Epithelial cell of proximal tubule (primary cell): ENCODE measurements around the gene PLA2G5. TPM values are rescaled to one million over a fixed set of nuclear protein-coding genes. Genes with fewer than 3 reads are reported as not detected.
"Not testable (repeated sequence)": the region's sequence is repeated elsewhere in the genome, so short reads cannot be mapped to it uniquely, and the experiment has no call there.

Source experiments
- DNase-seq: peaks from one replicate; pipeline ENCODE4 v3.0.0-alpha.2; 2011; ENCODE audit warnings: low read depth
- H3K4me3 ChIP-seq: 2 replicates; pipeline ENCODE4 v1.5.1; 2011; ENCODE audit warnings: low read depth, mild to moderate bottlenecking, low read length
- total RNA-seq: library from RNA; depleted of rRNA; stranded (reverse); fragments of >200 nt; gene quantifications from 2 replicates; pipeline ENCODE4 v1.2.3, GENCODE V29; 2015
- TF ChIP-seq, protein P1 (sequence below): conservative IDR thresholded peaks from 2 replicates; pipeline ENCODE4 v1.5.1; 2012; ENCODE audit warnings: low read depth, mild to moderate bottlenecking, low read length

PLA2G5 gene
- total RNA-seq, 1 donor from 2014 or later: not detected

DNA sequence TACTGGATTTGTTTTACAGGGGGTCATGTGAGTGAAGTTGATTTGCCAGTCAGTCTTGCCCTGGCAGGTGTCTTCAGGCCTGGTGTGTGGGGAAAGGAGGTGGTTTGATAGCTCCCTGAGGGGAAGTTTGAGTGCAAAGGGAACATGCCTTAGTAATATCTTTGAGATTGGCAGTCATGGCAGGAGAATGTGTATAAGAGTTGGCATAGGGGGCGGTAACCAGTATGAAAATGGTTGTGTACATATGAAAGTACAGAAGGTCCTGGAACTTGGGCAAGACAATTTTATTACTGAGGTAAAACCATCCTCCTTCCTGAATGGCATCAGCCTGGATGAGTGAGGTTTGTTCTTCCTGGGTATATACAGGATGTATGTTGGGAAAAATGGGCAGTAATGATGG, 37.6 kb upstream of the PLA2G5 start:
- DNase-seq: no peak
- TF ChIP-seq, protein P1, sequence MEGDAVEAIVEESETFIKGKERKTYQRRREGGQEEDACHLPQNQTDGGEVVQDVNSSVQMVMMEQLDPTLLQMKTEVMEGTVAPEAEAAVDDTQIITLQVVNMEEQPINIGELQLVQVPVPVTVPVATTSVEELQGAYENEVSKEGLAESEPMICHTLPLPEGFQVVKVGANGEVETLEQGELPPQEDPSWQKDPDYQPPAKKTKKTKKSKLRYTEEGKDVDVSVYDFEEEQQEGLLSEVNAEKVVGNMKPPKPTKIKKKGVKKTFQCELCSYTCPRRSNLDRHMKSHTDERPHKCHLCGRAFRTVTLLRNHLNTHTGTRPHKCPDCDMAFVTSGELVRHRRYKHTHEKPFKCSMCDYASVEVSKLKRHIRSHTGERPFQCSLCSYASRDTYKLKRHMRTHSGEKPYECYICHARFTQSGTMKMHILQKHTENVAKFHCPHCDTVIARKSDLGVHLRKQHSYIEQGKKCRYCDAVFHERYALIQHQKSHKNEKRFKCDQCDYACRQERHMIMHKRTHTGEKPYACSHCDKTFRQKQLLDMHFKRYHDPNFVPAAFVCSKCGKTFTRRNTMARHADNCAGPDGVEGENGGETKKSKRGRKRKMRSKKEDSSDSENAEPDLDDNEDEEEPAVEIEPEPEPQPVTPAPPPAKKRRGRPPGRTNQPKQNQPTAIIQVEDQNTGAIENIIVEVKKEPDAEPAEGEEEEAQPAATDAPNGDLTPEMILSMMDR: no peak
- H3K4me3 ChIP-seq: no peak overlapping the region

DNA sequence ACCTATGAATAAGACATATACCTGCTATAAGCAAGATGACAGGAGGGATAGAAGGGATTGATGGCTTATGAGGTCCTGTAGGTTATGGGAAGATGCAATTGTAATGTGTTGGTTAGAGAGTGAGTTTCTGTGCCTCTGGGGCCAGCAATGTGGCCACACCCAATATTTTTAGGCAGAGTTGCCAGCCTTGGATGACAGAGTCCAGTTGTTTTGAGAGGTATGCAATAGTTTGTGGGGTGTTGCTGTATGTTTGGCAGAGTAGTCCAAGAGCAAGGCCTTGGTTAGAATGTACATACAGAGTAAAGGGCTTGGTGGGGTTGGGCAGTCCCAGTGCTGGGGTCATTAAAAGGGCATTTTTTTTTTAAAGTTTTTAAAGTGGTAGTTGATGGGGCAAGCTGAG, 36.6 kb upstream of the PLA2G5 start:
- DNase-seq: no peak
- TF ChIP-seq, protein P1: no peak
- no peak overlapping the region for H3K4me3 ChIP-seq

DNA sequence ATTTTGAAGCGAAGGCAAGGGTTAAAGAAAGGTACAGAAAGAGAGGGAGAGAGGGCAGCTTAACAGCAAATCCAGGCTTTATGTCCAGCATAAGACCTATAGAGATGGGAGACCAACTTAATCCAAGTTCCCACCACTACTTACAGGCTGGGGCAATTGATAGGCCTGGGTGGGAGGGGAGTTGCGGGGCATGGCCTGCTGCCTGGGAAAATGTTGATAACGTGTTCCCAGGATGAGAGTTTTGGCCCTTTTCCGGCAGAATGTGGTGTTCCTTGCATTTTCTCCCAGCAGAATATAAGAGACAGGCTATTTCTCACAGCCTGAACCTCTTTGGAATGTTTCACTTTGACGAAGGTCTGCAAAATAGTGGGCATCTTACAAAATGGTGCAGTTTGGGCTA, 34.9 kb upstream of the PLA2G5 start:
- TF ChIP-seq, protein P1: no peak
- no peak for DNase-seq
- no peak overlapping the region for H3K4me3 ChIP-seq

DNA sequence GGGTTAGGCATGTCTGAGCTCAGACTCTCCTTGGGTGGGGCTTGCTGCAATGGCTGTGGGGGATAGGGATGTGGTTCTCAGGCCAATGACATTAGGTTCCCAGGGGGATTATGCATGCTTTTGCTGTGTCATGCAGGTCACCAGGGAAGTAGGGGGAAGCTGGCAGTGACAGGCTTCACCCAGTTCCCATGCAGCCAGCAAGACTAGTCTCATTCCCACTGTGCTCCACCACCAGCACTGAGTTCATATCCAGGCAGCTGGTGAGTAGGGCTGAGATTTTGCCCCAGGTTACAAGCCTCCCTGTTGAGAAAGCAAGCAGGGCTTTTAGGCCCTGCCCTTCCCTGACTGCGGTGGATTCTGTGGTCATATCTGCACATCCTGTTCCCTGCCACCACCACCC, 32.1 kb upstream of the PLA2G5 start:
- no peak overlapping the region for H3K4me3 ChIP-seq
- no peak for DNase-seq

DNA sequence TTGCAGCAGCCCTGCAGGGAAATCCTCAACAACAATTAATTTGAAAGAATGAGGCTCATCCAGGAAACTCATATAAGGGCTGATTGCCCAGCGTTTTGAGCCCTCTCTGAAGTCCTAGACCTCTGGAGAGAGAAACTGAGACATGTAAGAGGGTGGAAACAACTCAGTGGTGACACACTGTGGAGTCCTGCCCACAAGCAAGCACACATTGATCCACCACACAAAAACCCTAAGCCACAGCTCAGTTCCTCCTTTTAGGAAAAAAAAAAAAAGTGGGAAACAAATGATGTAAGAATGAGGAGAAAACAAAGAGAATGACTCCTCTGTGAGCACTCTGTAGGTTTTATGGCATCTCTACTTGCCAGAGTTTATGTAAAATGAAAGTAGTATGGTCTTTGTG, 22.9 kb upstream of the PLA2G5 start:
- TF ChIP-seq, protein P1: no peak
- DNase-seq: no peak

More for the DNA sequence above, 32.1 kb upstream of the PLA2G5 start:
- TF ChIP-seq, protein P1: no peak

DNA sequence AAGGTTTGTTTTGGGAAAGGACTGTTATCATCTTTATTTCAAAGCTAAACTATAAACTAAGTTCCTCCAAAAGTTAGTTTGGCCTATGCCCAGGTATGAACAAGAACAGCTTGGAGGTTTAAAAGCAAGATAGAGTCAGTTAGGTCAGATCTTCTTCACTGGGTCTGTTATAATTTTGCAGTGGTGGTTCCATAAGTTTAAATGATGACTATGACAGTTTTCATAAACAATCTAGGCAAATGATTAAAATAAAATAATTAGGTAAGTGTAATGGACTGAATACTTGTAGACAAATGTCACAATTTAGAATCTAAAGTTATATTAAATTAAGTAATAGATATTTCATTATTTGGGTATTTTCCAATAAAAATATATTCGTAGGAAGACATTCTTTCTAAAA, 21.4 kb upstream of the PLA2G5 start:
- TF ChIP-seq, protein P1: no peak
- no peak for DNase-seq
- H3K4me3 ChIP-seq: no peak overlapping the region

More for the DNA sequence above, 22.9 kb upstream of the PLA2G5 start:
- H3K4me3 ChIP-seq: no peak overlapping the region

DNA sequence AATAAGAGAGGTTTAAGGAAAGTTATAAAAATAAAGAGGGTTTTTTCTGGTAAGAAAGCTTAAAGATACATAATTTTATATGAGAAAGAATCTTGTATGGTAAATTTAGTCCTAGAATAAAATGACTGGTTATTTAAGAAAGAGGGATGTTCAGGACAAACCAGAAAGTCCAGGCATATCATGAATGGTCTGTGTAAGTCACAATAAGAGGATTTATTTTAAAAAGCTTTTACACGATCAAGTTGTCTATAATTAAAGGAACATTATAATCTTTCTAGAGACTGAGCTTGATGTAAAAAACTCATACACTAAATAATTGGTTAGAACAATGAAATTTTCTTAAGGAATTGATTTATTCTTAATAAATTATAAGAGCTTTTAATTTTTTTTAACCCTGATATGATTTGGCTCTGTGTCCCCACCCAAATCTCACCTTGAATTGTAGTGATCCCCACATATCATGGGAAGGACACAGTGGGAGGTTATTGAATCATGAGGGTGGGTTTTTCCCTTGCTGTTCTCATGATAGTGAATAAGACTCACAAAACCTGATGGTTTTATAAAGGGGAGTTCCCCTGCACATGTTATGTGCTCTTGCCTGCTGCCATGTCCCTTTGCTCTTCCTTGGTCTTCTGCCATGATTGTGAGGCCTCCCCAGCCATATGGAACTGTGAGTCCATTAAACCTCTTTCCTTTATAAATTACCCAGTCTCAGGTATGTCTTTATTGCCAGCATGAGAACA, 20.8 kb upstream of the PLA2G5 start:
- DNase-seq, H3K4me3 ChIP-seq: not testable (repeated sequence)
